Erythroblast (primary cell): ENCODE results near the gene CASP3.

Experiments used
- GATA1 ChIP-seq: IDR thresholded peaks from 2 replicates; pipeline ENCODE4 v1.6.1; 2011; ENCODE audit warnings: low read depth, mild to moderate bottlenecking, control low read depth, low read length, moderate library complexity
- POLR2A ChIP-seq: IDR thresholded peaks from 2 replicates; pipeline ENCODE4 v1.6.1; 2011; ENCODE audit warnings: mild to moderate bottlenecking, low read length

DNA sequence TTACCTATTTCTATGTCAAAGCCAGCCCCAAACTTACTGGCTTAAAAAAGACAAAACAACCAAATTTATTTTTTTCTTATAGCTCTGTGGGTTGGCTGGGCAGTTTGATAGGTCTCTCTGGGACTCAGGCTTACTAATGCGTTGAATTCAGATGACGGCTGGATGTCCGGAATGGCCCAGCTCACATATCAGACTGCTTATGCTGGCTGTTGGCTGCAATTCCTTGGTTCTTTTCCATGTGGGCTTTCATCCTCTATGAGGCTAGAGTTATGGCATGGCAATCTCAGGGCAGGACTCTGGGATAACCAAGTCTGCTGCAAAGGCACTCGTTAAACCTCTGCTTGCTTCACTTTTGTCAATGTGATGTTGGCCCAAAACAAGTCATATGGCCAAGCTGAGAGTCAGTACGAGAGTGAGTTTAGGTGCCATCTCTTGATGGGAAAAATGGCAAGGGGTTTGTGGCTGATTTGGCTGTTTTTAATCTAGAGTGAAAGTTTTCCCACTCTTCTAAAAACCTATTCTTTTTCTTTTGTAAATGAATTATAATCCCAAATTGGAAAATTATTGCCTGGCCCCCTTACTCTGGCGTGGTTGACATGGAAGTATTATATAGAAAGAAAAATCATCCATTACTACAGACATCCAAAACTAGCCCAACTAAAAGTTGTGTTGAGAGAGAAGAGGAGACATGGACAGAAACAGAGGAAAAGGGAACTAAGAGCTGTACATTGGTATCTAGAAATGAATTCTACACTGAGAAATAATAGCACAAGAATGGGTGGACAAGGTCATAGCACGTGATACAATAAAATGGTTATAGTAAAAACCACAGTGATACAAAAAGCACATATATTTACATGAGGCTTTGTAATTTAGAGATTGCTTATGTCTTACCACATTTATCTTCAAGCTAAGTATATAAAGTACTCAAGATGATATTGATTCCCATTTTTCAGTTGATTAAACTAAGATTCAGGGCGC is 6.9 kb upstream of the CASP3 start:
- no peak for TF ChIP-seq POLR2A
- no peak for TF ChIP-seq GATA1
